HG02973 (cell line): ENCODE results near the gene PAK5.
"Not testable (repeated sequence)": the region's sequence is repeated elsewhere in the genome, so short reads cannot be mapped to it uniquely, and the experiment has no call there.

Source experiments
- ATAC-seq: cut with Tn5 transposase; IDR thresholded peaks from one replicate; pipeline ENCODE4 v1.9.1; 2021; ENCODE audit warnings: moderate library complexity; ENCODE audit not compliant: unreplicated experiment

The PAK5 gene

GRCh38 chr20:9686455-9686854 is 152.4 kb downstream of the PAK5 start:
- no peak for ATAC-seq

- no peak for ATAC-seq
Observed at GRCh38 chr20:9686001-9686400, 152.9 kb downstream of the PAK5 start.

GRCh38 chr20:9685011-9685410 is 153.9 kb downstream of the PAK5 start:
- ATAC-seq, result no peak

- no peak for ATAC-seq
Observed at GRCh38 chr20:9677100-9677623, 161.7 kb downstream of the PAK5 start.

- ATAC-seq, result no peak
Observed at GRCh38 chr20:9672981-9673380, 165.9 kb downstream of the PAK5 start.

- no peak for ATAC-seq
Observed at GRCh38 chr20:9672027-9672426, 166.8 kb downstream of the PAK5 start.

GRCh38 chr20:9668381-9668780 is 170.5 kb downstream of the PAK5 start:
- ATAC-seq, result no peak

GRCh38 chr20:9663423-9663822 is 175.5 kb downstream of the PAK5 start:
- ATAC-seq, result no peak

- ATAC-seq, result no peak
Observed at GRCh38 chr20:9660236-9660868, 178.5 kb downstream of the PAK5 start.

GRCh38 chr20:9647741-9648140 is 191.1 kb downstream of the PAK5 start:
- no peak for ATAC-seq

- no peak for ATAC-seq
Observed at GRCh38 chr20:9646375-9646774, 192.5 kb downstream of the PAK5 start.

GRCh38 chr20:9642882-9643281 is 196.0 kb downstream of the PAK5 start:
- ATAC-seq, result no peak

- ATAC-seq, result not testable (repeated sequence)
Observed at GRCh38 chr20:9641499-9642000, 197.3 kb downstream of the PAK5 start.

- no peak for ATAC-seq
Observed at GRCh38 chr20:9637889-9638288, 201.0 kb downstream of the PAK5 start.

- no peak for ATAC-seq
Observed at GRCh38 chr20:9635750-9636149, 203.1 kb downstream of the PAK5 start.

GRCh38 chr20:9634327-9634726 is 204.5 kb downstream of the PAK5 start:
- ATAC-seq, result no peak

GRCh38 chr20:9632991-9633390 is 205.9 kb downstream of the PAK5 start:
- no peak for ATAC-seq

- no peak for ATAC-seq
Observed at GRCh38 chr20:9632265-9632664, 206.6 kb downstream of the PAK5 start.

- no peak for ATAC-seq
Observed at GRCh38 chr20:9630554-9630953, 208.3 kb downstream of the PAK5 start.

GRCh38 chr20:9629831-9630230 is 209.0 kb downstream of the PAK5 start:
- no peak for ATAC-seq

GRCh38 chr20:9628589-9628988 is 210.3 kb downstream of the PAK5 start:
- ATAC-seq, result no peak

- no peak for ATAC-seq
Observed at GRCh38 chr20:9628141-9628540, 210.7 kb downstream of the PAK5 start.

- no peak for ATAC-seq
Observed at GRCh38 chr20:9627219-9627618, 211.7 kb downstream of the PAK5 start.
